Stimulated activated CD4-positive, alpha-beta T cell treated with anti-CD3 and anti-CD28 coated beads, Interleukin-12 subunit alpha, Interleukin-12 subunit beta, amount 100 ng/mL, for 24 hours (primary cell): ENCODE results near the gene MSI2.

Experiments used
- DNase-seq, 2 experiments: peaks; one replicate each; pipeline ENCODE4 v3.0.0-alpha.2; 2020; ENCODE audit warnings: low read depth in 2 of 2

Gene MSI2

GRCh38 chr17:57415751-57416207 is 159.5 kb downstream of the MSI2 start:
- no peak for DNase-seq

- no peak for DNase-seq
These were observed 160.0 kb downstream of the MSI2 start for GRCh38 chr17:57416369-57416768.

GRCh38 chr17:57417956-57418355 is 161.6 kb downstream of the MSI2 start:
- no peak for DNase-seq

GRCh38 chr17:57418463-57419246 is 162.3 kb downstream of the MSI2 start:
- DNase-seq = no peak

- DNase-seq = no peak
These were observed 163.7 kb downstream of the MSI2 start for GRCh38 chr17:57419940-57420550.

- no peak for DNase-seq
These were observed 164.7 kb downstream of the MSI2 start for GRCh38 chr17:57420734-57421717.

- no peak for DNase-seq
These were observed 166.3 kb downstream of the MSI2 start for GRCh38 chr17:57422574-57423164.

GRCh38 chr17:57423541-57423940 is 167.2 kb downstream of the MSI2 start:
- DNase-seq = no peak

GRCh38 chr17:57424273-57424672 is 167.9 kb downstream of the MSI2 start:
- no peak for DNase-seq

GRCh38 chr17:57424777-57425188 is 168.5 kb downstream of the MSI2 start:
- no peak for DNase-seq

GRCh38 chr17:57425431-57425830 is 169.1 kb downstream of the MSI2 start:
- no peak for DNase-seq

GRCh38 chr17:57425903-57426880 is 169.9 kb downstream of the MSI2 start:
- no peak for DNase-seq

- DNase-seq = no peak
These were observed 173.6 kb downstream of the MSI2 start for GRCh38 chr17:57429966-57430365.

GRCh38 chr17:57431415-57431814 is 175.1 kb downstream of the MSI2 start:
- no peak for DNase-seq

- DNase-seq = no peak
These were observed 176.4 kb downstream of the MSI2 start for GRCh38 chr17:57432507-57433277.

- no peak for DNase-seq
These were observed 177.1 kb downstream of the MSI2 start for GRCh38 chr17:57433452-57433851.

- DNase-seq = no peak
These were observed 178.0 kb downstream of the MSI2 start for GRCh38 chr17:57434361-57434760.

GRCh38 chr17:57436565-57436964 is 180.2 kb downstream of the MSI2 start:
- DNase-seq = no peak

GRCh38 chr17:57438066-57438731 is 181.9 kb downstream of the MSI2 start:
- DNase-seq = no peak
